ENCODE data around the gene RIPOR3. TPM values are rescaled to one million over a fixed set of nuclear protein-coding genes. Genes with fewer than 3 reads are reported as not detected.

The RIPOR3 gene
- total RNA-seq, 1 experiment from 2014 or later = 0.46 TPM

GRCh38 chr20:50692552-50692933 lies 1.2 kb upstream of the RIPOR3 start:
- H3K56ac ChIP-seq (ENCODE audit: insufficient read length, low read depth, low read length) = no peak overlapping the region
- no peaks in the 10 kb centered on the region for H3K9me3 ChIP-seq (ENCODE audit: control insufficient read depth, low read depth, low read length)
- H3K79me1 ChIP-seq (ENCODE audit: insufficient read depth, low read depth, low read length, poor library complexity, severe bottlenecking) = no peaks in the 10 kb centered on the region
- Mint-ChIP-seq H3K9me3 (no peaks in the 10 kb centered on the region), H3K4me1 (peaks cover 31 to 43% of the 10 kb centered on the region in 2 experiments), H3K36me3 (ENCODE audit: insufficient read depth in 1 of 3, low read depth in 3 of 3) (no peaks in the 10 kb centered on the region), H3K4me3 (no peak overlapping the region), H3K27me3 (ENCODE audit: low read depth) (peaks cover 22% of the 10 kb centered on the region), H3K27ac (no peak overlapping the region)
- H2BK15ac ChIP-seq (ENCODE audit: low read depth, low read length) = no peak overlapping the region
- no peaks in the 10 kb centered on the region for H3K79me2 ChIP-seq (ENCODE audit: insufficient read depth, low read length)
- no peak overlapping the region for H2AFZ ChIP-seq (ENCODE audit: low read length)
- no peaks in the 10 kb centered on the region for H3K27me3 ChIP-seq (ENCODE audit: insufficient read depth, low read length)
- no peak for DNase-seq
- no peak overlapping the region for H3K4ac ChIP-seq (ENCODE audit: low read depth, low read length)
- no peaks in the 10 kb centered on the region for H4K20me1 ChIP-seq (ENCODE audit: control insufficient read depth, insufficient read depth, insufficient read length)
- no peak overlapping the region for H2AK5ac ChIP-seq (ENCODE audit: insufficient read length, low read length)
- H4K8ac ChIP-seq (replicated peaks; ENCODE audit: insufficient read length, low read depth, low read length) = no peak overlapping the region
- H2BK20ac ChIP-seq (ENCODE audit: low read depth, low read length, poor library complexity, severe bottlenecking) = no peak overlapping the region
- H3T11ph ChIP-seq (ENCODE audit: low read length) = no peak overlapping the region
- peaks cover 21% of the 10 kb centered on the region for H3K23me2 ChIP-seq (ENCODE audit: insufficient read length, low read depth, low read length, poor library complexity, severe bottlenecking)
- H2BK12ac ChIP-seq (ENCODE audit: insufficient read length, low read depth, low read length) = no peak overlapping the region
- H3K27ac ChIP-seq (ENCODE audit: insufficient read length, low read depth, low read length) = no peak overlapping the region
- no peak overlapping the region for H4K91ac ChIP-seq (ENCODE audit: insufficient read length, low read depth, low read length)
- no peak overlapping the region for H4K5ac ChIP-seq (ENCODE audit: insufficient read length, low read depth, low read length)
- WGBS (ENCODE audit: extremely low coverage, insufficient read length, low lambda C conversion rate) = no CpG with 5 or more reads among the region's 2 CpGs
- no peak overlapping the region for H3K14ac ChIP-seq (ENCODE audit: insufficient read depth, low read length)
- no peak overlapping the region for H2BK120ac ChIP-seq (ENCODE audit: low read depth, low read length, poor library complexity, severe bottlenecking)
- H3K9ac ChIP-seq (ENCODE audit: extremely low read depth, insufficient read length, low read length) = no peak overlapping the region
- TF ChIP-seq, protein P1, sequence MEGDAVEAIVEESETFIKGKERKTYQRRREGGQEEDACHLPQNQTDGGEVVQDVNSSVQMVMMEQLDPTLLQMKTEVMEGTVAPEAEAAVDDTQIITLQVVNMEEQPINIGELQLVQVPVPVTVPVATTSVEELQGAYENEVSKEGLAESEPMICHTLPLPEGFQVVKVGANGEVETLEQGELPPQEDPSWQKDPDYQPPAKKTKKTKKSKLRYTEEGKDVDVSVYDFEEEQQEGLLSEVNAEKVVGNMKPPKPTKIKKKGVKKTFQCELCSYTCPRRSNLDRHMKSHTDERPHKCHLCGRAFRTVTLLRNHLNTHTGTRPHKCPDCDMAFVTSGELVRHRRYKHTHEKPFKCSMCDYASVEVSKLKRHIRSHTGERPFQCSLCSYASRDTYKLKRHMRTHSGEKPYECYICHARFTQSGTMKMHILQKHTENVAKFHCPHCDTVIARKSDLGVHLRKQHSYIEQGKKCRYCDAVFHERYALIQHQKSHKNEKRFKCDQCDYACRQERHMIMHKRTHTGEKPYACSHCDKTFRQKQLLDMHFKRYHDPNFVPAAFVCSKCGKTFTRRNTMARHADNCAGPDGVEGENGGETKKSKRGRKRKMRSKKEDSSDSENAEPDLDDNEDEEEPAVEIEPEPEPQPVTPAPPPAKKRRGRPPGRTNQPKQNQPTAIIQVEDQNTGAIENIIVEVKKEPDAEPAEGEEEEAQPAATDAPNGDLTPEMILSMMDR (conservative IDR thresholded peaks at IDR 0.05) = no peak
- H3K4me2 ChIP-seq (ENCODE audit: insufficient read depth, insufficient read length, low read length) = peak overlapping the region; percentile 93
- no peak overlapping the region for H2BK5ac ChIP-seq (ENCODE audit: insufficient read length, low read length)
- peaks cover 3% of the 10 kb centered on the region; the same call in 1 of the 2 replicates for H3K4me1 ChIP-seq (ENCODE audit: insufficient read depth, low read length)
- no peak overlapping the region for H3K23ac ChIP-seq (ENCODE audit: insufficient read length, low read depth, low read length)
- no peak overlapping the region for H3K18ac ChIP-seq (ENCODE audit: insufficient read length, low read depth, low read length)
